ENCODE data around the gene EXOC6.

The EXOC6 gene

GRCh38 chr10:93064874-93065660, 216.7 kb downstream of the EXOC6 start:
- DNase-seq (ENCODE audit: low read depth in 2 of 2): no peak

- no peak for DNase-seq (ENCODE audit: low read depth in 2 of 2)
These were observed 217.6 kb downstream of the EXOC6 start for GRCh38 chr10:93065675-93066543.

- no peak for DNase-seq (ENCODE audit: low read depth in 2 of 2)
These were observed 218.2 kb downstream of the EXOC6 start for GRCh38 chr10:93066544-93066913.

GRCh38 chr10:93067443-93068365, 219.4 kb downstream of the EXOC6 start:
- no peak for DNase-seq (ENCODE audit: low read depth in 2 of 2)

GRCh38 chr10:93068411-93069244, 220.3 kb downstream of the EXOC6 start:
- no peak for DNase-seq (ENCODE audit: low read depth in 2 of 2)

- no peak for DNase-seq (ENCODE audit: low read depth in 2 of 2)
These were observed 220.9 kb downstream of the EXOC6 start for GRCh38 chr10:93069245-93069561.

- no peak for DNase-seq (ENCODE audit: low read depth in 2 of 2)
These were observed 222.3 kb downstream of the EXOC6 start for GRCh38 chr10:93070378-93071176.

- no peak for DNase-seq (ENCODE audit: low read depth in 2 of 2)
These were observed 222.8 kb downstream of the EXOC6 start for GRCh38 chr10:93071177-93071472.

GRCh38 chr10:93071674-93072224, 223.4 kb downstream of the EXOC6 start:
- no peak for DNase-seq (ENCODE audit: low read depth in 2 of 2)

- no peak for DNase-seq (ENCODE audit: low read depth in 2 of 2)
These were observed 223.9 kb downstream of the EXOC6 start for GRCh38 chr10:93072225-93072712.

- DNase-seq (ENCODE audit: low read depth in 2 of 2): no peak
These were observed 224.6 kb downstream of the EXOC6 start for GRCh38 chr10:93072713-93073538.

- no peak for DNase-seq (ENCODE audit: low read depth in 2 of 2)
These were observed 225.3 kb downstream of the EXOC6 start, which contains the start of gene CYP26A1 for GRCh38 chr10:93073539-93074146. CYP26A1 (plus strand) TSS chr10:93073893; CDS start chr10:93073935, 42 bp downstream.

- DNase-seq (ENCODE audit: low read depth in 2 of 2): no peak
These were observed 225.9 kb downstream of the EXOC6 start for GRCh38 chr10:93074147-93074596.

GRCh38 chr10:93074597-93075368, 226.5 kb downstream of the EXOC6 start:
- DNase-seq (ENCODE audit: low read depth in 2 of 2): no peak

- no peak for DNase-seq (ENCODE audit: low read depth in 2 of 2)
These were observed 227.3 kb downstream of the EXOC6 start for GRCh38 chr10:93075369-93076221.

- DNase-seq (ENCODE audit: low read depth in 2 of 2): no peak
These were observed 228.6 kb downstream of the EXOC6 start for GRCh38 chr10:93076871-93077270.

GRCh38 chr10:93077860-93078337, 229.6 kb downstream of the EXOC6 start:
- no peak for DNase-seq (ENCODE audit: low read depth in 2 of 2)

Data from stimulated activated CD4-positive, alpha-beta T cell treated with anti-CD3 and anti-CD28 coated beads, Interleukin-15, amount 100 ng/mL, for 48 hours (primary cell).